NCI-H2029 treated with DMSO at 0.1 percent for 48 hours (cell line): ENCODE results near the gene RCSD1.
"Not testable (repeated sequence)": the region's sequence is repeated elsewhere in the genome, so short reads cannot be mapped to it uniquely, and the experiment has no call there.

Experiments used
- DNase-seq: peaks from one replicate; lab custom pipeline; 2025; lab: John Stamatoyannopoulos, UW

Gene RCSD1

DNA sequence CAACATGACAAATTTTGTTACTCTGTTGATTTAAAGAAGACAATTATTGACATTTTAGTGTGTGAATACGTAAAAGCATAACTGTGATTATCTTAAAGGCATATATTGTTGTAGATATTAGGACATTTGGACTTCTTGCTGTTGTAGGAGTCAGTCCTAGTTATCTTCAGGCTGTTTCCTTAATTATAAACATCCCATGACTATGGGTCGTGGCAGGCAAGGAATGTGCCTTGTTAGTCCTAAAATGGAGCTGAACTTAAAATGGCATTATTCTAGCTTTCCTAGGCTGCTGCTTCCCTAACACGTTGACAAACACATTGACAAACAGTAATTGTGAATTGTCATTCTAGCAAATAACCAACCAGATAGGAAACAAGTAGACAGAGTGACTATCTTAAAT, 87.3 kb downstream of the RCSD1 start:
- DNase-seq: no peak

DNA sequence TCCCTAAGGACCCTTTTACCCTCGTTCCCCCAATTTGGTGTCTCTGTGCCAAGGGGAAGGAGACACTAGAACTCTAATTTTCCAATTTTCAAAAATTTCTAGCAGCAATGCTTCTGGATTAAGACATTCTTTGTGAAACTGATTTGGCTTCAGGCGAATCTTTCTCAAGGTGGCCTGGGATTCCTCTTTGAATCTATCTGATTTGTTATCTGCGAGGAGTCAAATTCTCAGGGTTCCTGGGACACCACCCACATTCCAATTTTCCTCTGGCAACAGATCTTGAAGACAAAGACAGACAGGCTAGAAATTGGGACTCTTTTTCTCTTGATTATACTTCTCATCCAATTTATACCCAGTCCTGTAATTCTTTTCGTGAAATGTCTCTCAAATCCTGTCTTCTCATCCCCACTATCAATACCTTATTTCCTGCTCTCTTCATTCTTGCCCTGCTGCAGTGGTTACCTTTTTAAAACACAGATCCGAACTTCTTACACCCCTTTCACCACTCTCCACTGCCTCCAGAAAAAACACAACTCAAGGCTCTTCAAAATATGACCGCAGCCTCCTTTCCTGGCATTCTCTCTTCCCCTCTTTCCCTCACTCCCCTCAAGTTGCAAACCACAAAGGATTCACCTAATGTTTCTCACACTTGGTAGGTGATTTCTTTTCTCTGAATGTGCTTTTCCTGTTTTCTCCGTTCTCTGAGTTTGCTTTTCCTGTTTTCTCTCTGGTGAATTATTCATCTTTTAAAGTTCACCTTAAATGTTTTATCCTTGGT, 89.1 kb downstream of the RCSD1 start:
- no peak for DNase-seq

DNA sequence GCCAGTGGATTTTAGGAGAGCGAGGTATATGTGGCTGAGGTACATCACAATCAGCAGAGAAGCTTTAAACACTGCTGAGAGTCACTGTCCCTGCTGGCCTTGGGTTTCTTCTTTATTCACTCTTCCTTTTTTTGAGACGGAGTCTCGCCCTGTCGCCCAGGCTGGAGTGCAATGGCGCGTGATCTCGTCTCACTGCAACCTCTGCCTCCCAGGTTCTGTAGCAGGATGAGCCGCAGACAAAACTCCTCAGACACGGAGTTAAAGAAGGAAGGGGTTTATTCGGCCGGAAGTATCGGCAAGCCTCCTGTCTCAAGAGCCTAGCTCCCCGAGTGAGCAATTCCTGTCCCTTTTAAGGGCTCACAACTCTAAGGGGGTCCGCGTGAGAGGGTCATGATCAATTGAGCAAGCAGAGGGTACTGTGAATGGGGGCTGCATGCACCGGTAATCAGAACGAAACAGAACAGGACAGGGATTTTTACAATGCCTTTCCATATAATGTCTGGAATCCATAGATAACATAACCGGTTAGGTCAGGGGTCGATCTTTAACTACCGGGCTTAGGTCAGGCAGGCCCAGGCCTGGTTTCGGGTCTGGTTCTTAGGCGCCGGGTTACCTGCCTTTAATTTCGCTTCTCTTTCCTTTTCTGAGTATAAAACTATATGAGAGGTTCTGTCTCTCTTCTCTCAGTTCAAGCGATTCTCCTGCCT, 89.8 kb downstream of the RCSD1 start:
- not testable (repeated sequence) for DNase-seq

DNA sequence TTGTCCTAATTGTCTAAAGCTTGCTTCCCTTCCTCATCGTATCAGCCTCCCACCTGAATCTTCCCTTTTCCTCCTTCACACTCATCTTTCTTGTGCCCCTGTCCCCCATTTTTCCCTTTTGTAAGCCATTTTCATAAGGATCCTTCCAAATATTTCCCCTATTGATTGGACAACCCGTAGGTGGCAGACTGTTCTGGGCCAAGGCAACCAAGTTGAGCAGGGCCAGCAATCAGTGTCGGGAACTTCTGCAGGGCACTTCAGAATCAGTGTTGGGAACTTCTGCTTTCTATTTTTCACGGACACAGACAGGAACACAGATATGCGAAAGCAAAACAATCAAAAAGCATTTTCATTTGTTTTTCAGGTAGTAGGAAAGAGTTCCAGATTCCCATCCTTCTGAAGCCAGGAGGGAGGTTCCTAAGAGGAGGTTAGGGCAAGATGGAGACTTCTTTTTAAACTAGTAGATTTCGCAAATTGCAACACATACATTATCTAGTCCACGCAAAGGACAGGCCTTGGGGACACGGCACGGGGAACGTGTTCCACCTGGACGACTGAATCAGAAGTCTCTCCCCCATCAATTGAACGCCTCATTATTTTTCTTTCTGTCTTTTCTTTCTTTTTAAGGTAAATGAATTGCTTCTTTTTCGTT, 91.1 kb downstream of the RCSD1 start:
- DNase-seq: no peak

DNA sequence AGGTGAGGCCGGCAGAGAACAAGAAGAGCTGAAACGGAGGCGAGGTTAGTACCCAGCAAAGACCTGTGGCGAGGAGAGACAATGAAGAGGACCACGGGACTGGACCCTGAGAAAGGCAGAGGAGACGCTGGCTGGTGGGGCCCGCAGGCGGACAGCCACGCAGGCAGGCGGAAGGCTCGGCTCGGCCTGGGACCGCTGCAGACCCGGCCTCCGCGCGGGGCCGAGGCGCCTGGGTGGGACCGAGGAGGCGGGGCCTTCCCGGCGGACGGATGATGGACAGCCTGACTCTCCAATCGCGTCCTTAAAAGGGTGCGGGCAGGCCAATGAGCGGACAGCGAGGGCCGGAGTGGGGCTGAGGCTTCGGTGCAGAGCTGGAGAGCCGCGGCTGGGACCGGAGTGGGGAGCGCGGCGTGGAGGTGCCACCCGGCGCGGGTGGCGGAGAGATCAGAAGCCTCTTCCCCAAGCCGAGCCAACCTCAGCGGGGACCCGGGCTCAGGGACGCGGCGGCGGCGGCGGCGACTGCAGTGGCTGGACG, 91.7 kb downstream of the RCSD1 start, which contains the start of gene MPZL1:
MPZL1 (plus strand) TSS at position 366 of the 535 bp plus-strand sequence. CDS start 170 bp downstream, outside the sequence.
- no peak for DNase-seq

DNA sequence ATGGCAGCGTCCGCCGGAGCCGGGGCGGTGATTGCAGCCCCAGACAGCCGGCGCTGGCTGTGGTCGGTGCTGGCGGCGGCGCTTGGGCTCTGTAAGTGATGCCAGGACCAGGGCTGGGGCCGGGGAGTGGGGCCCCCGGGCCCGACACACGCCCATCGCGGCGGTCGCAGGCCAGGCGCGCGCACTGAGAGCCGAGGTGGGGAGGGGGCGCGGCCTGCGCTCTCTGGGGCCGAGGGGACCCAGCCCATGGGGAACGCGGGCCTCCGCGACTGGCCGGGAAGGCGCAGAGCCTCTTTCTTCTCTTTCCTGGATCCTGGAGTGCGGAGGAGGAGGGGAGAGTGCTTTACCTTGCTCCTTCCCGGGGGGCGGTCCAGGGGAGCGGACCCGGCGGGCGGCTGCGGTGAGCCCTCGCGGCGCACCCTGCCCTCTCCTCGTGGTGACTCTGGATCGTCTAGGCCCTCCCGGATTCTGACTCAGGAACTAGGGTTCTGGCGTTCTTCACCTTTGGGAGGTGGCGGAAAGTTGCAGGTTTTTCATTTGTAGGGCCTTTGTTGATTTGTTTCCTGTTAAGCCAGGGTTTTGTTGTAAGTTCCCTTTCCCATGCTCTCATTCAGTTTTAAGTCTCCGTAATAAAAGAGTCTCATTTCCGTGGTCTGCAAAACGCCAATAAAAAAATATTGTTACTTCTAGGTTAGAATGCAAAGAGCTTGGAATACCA, 92.3 kb downstream of the RCSD1 start:
- no peak for DNase-seq

DNA sequence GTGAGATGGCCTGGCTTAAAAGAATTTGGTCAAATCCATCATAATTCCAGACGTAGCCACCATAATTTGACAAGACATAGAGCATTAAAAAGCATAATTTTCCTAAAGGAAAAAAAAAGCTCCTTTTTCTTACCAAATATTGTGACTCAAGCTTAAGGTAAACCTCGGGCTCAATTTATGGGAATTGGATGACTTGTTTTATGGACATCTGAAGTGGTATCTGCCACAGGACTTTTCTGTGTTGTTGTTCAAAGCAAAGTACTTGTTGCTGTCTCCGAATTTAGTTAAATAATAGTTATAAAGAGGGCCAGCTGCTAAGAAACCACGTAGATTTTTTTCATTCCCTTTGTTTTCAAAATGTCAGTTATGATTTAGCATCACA, 92.8 kb downstream of the RCSD1 start:
- DNase-seq: no peak

DNA sequence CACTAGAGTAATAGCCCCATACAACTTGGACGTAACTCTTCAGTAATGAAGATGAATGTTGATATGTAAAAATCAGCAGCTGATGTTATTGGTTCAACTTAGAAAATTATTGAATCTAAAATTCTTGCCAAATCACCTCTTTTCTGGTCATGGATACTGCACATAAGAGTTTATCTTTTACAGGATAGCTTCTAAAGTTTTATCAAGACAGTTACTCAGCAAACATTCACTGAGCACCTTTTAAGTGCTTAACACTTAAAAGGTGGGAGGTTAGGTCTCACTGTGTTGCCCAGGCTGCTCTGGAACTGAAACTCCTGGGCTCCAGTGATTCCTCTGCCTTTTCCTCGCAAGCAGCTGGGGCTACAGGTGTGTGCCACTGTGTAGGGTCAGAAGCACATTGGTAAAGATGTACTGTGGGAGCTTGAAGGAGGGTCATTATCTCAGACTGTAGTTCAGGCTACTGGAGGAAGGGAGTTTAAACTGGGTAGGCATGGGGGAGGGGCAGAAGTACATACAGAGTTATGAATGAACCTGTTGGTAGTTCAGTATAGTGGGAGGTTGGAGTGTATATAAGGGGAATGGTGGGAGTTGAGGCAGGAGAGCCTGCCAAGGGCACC, 93.8 kb downstream of the RCSD1 start:
- DNase-seq: no peak

DNA sequence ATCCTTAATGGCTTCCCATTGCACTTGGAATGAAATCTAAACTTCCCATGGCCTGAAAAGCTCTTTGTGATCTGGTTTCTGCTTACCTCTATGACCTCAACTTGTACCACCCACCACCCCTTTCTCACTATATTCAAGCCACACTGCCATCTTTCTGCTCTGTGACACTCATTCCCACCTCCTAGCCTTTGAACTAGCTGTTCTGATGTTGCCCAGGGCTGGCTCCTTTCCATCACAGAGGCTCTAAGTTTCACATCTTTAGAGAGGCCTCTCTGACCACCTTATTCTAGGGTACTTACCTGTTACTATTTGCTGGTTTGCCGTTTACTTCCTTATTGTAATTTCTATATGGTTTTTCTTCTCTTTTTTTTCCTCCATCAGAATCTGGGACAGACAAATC, 96.0 kb downstream of the RCSD1 start:
- DNase-seq: no peak

DNA sequence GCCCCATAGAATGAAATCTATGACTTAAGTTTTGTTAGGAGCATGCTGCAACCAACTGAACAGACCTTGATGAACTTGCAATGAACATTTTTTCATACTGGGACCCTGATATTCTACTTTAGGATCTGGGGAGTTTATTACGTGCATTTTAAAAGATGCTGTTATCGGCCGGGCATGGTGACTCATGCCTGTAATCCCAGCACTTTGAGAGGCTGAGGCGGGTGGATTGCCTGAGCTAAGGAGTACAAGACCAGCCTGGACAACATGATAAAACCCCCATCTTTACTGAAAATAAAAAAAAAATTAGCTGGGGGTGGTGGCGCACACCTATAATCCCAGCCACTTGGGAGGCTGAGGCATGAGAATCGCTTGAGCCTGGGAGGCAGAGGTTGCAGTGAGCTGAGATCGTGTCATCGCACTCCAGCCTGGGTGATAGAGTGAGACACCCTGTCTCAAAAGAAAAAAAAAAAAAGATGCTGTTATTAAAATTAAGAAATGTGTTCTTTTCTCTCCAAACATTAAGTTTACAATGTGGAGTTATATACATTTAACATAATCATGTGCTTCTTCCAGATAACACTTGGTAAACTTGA, 98.9 kb downstream of the RCSD1 start:
- DNase-seq: no peak

DNA sequence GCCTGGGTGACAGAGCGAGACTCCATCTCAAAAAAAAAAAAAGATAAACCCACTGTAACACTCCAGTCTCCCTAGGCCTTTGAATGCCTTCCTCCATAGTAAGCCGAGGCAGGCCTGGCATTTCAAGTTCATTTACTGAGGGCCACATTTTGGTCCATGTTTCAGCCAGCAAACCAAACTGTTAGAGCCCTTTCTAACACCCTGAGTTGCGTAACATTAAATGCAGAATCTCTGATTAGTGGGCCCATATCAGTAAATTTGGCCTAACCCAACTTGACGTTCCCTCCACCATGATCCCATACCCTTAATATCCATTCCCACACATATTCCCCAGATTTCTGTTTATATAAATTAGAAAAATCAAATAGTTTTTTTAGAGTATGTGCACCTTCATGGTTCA, 104.2 kb downstream of the RCSD1 start:
- DNase-seq: no peak

DNA sequence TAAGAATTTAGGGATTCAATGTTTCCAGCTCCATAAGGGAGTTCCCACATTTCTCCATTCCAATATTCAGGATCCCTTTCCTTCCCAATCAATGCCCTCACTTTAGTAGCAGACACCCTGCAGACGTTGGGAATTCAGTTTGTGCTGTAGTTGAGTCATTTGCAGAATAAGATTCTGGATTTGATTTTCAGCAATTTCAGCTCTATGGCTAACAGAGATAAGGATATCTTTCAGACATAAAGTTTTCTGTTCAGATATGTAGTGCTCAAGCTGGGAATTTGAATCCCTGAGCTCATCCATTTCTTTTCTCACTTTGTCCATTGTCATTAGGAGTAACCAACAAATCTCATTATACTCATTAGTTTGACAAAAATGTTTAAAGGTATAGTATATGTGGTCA, 104.8 kb downstream of the RCSD1 start:
- DNase-seq: no peak

DNA sequence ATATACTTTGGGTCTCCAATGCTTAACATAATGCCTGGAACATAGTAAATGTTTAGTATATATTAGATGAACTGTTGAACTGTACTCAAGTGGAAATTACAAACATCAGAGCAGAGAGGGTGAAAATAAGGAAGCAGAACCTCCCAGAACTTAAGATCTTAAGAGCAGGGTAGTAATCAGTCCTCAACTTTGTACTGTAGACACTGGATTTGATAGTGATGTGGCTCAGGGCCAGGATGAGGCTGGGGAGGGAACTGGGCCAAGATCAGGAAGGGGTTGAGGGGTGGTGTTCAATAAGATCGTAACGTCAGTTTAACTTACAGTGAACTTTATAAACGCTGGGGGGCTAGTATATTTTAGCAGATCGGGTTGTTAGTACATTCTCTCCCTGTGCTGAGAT, 107.1 kb downstream of the RCSD1 start:
- no peak for DNase-seq

DNA sequence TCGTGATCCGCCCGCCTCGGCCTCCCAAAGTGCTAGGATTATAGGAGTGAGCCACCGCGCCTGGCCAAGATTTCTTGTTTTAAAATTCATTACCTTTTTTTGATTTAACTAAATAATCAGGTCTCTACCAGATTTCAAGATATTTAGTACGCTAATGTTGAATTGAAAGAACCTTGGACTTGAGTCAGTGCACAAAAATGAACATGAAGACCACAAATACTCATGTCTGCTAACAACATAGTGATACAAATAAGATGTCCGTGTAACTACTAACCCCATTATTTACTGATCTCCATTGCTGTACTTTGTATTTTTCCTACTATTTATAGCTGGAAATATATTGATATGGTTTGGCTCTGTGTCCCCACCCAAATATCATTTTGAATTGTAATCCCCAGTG, 108.1 kb downstream of the RCSD1 start:
- no peak for DNase-seq

DNA sequence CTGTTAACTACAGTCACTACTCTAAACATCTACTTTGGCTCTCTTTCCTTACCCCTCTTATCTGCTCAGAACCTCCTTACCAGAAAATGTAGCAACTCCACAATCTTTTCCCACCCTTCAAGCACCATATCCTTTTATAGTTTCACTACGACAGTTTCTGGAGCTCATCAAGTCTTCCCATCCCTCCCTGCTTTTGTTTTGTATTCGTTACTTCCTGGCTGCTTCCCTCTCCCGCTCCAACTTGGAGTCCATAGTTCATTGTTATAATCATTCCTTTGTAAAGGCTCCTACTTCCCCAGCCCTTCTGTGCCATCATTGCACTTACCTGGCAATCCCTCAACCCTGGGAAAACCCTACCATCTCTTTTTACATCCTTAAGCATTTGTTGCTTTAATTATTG, 109.7 kb downstream of the RCSD1 start:
- no peak for DNase-seq

DNA sequence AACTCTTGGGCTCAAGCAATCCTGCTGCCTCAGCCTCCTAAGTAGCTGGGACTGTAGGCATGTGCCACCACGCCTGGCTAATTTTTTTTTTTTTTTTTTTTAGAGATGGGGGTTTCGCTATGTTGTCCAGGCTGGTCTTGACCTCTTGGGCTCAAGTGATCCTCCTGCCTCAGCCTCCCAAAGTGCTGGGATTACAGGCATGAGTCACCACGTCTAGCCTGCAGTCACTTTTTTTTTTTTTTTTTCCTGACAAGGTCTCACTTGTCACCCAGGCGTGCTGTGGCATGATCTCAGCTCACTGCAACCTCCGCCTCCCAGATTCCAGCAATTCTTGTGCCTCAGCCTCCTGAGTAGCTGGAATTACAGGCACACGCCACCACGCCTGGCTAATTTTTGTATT, 111.1 kb downstream of the RCSD1 start:
- not testable (repeated sequence) for DNase-seq

DNA sequence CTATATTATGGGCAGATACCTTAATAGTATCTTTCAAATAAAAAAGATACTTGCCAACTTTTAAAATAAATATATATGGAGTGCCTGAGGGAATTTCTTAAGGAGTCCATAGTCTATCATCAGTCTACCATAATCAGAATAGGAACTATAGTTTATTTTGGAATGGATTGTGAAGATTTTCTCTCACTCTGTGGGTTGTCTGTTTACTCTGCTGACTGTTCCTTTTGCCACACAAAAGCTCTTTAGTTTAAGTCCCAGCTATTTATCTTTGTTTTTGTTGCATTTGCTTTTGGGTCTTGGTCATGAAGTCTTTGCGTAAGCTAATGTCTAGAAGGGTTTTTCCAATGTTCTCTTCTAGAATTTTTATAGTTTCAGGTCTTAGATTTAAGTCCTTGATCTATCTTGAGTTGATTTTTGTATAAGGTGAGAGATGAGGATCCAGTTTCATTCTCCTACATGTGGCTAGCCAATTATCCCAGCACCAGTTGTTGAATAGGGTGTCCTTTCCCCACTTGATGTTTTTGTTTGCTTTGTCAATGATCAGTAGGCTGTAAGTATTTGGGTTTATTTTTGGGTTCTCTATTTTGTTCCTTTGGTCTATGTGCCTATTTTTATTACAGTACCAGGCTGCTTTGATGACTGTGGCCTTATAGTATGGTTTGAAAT, 112.5 kb downstream of the RCSD1 start:
- not testable (repeated sequence) for DNase-seq

DNA sequence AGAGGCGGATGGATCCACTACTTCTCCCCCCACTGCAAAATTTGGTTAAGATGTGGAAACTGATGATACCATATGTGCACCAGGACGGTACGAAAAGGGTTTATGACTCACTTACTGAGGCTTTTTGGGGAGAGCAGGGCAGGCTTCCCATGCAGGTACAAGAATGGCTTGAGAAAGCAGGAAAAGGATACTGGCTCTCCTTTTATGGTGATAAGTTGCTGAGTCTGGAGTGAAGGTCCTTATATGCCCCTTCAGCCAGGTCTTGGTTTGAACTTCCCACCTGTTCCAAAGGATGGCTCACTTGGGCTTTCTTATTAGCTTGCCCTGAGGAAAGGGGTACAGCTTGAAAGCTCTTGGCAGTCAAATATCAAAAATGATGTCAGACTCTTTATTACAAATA, 114.9 kb downstream of the RCSD1 start:
- DNase-seq: no peak

DNA sequence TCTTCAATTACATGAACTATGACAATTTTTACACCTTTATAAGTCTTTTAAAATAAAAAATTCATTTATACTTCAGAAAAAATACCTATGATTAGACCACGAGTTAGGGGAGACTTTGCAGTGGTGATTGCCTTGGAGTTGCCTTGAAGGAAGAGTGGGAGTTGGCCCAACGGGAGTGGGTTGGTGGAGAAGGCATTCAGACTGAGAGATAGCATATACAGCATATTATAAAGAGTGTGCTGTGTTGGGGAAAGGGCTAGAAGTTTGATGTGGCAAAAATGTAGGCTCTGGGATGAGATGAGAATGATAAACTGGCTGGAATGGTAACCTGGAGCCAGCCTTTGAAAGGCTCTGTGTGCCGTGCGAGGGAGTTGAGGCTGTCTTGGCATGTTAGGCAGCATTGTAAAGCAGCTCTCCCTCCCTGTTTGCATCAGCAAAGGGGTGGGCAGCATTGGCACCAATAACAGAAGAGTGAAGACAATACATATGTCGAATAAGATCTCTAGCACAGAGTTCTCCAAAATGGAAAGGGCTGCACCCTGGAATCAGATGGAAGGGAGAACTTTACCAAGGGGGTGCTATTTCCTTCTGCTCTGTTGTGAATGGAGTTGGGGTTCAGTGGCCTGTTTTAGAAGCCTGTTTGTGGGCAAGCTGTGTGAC, 116.1 kb downstream of the RCSD1 start:
- DNase-seq: no peak

DNA sequence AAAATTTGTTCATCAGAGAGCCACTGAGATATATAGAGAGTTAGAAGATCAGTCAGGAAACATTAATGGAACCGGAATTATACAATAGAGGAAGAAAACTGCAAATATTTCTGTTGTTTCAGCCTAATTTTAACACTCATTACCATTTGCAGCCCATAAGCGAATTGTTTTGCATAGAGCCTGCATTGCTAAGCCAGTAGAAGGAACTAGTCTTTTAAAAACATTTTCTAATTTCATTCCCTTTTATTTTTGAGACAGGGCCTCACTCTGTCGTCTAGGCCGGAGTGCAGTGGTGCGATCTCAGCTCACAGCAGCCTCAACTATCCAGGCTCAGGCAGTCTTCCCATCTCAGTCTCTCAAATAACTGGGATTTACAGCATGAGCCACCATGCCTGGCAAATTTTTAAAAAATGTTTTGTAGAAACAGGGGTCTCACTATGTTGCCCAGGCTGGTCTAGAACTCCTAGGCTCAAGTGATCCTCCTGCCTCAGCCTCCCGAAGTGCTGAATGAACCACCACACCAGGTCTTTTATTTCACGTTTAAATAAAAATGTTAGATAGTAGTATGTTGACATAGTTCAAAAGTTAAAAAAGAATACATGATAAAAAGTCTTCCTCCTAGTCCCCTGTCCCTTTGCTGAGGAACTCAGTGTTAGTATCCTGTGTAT, 117.1 kb downstream of the RCSD1 start:
- no peak for DNase-seq
